SU-DHL-6 (cell line): ENCODE data around the gene UTP11.

ENCODE experiments used
- H2AFZ ChIP-seq: fragments of 200-600 bp; sonication (generic); 2 replicates; pipeline ENCODE4 v1.6.1; 2014; ENCODE audit warnings: low read depth, mild to moderate bottlenecking, moderate library complexity, mixed read lengths, antibody characterized with exemption, low read length; ENCODE audit not compliant: severe bottlenecking
- H3F3A ChIP-seq: fragments of 200-600 bp; shearing (Covaris generic); 2 replicates; pipeline ENCODE4 v1.6.0; 2016; ENCODE audit warnings: antibody characterized with exemption, mild to moderate bottlenecking; ENCODE audit not compliant: insufficient read depth
- H3K27ac ChIP-seq: fragments of 200-600 bp; sonication (generic); 2 replicates; pipeline ENCODE4 v1.5.1; 2016; ENCODE audit warnings: low read depth, mild to moderate bottlenecking, low read length, moderate library complexity, mixed read lengths
- H3K27me3 ChIP-seq: fragments of 200-600 bp; sonication (generic), shearing (Covaris generic); 2 replicates; pipeline ENCODE4 v1.6.0; 2014; ENCODE audit warnings: mild to moderate bottlenecking, low read length
- H3K36me3 ChIP-seq: fragments of 200-600 bp; sonication (generic); 2 replicates; pipeline ENCODE4 v1.6.1; 2014; ENCODE audit warnings: mild to moderate bottlenecking, low read length, mixed read lengths
- H3K4me2 ChIP-seq: fragments of 300-600, 200-600 bp; shearing (Covaris generic), sonication (generic); 2 replicates; pipeline ENCODE4 v1.6.0; 2014; ENCODE audit warnings: low read length, low read depth, mild to moderate bottlenecking; ENCODE audit not compliant: poor library complexity, severe bottlenecking
- H3K4me3 ChIP-seq: fragments of 200-600 bp; sonication (generic); 2 replicates; pipeline ENCODE4 v1.5.1; 2014; ENCODE audit warnings: antibody characterized with exemption, low read length, mild to moderate bottlenecking, mixed read lengths; ENCODE audit not compliant: insufficient read depth, poor library complexity, severe bottlenecking
- H3K79me2 ChIP-seq: fragments of 200-600 bp; sonication (generic); 2 replicates; pipeline ENCODE4 v1.6.1; 2014; ENCODE audit warnings: mild to moderate bottlenecking, low read length, moderate library complexity; ENCODE audit not compliant: insufficient read depth
- H3K9ac ChIP-seq: fragments of 200-600 bp; sonication (generic); 2 replicates; pipeline ENCODE4 v1.7.0; 2014; ENCODE audit warnings: mild to moderate bottlenecking, low read length
- H3K9me2 ChIP-seq: fragments of 200-600 bp; sonication (generic); replicated peaks from 2 replicates; pipeline ENCODE4 v1.6.1; 2014; ENCODE audit warnings: low read length; ENCODE audit not compliant: insufficient read depth
- H3K9me3 ChIP-seq: fragments of 200-600 bp; sonication (generic); 2 replicates; pipeline ENCODE4 v1.6.1; 2014; ENCODE audit warnings: low read length, mixed read lengths; ENCODE audit not compliant: insufficient read depth
- H4K20me1 ChIP-seq: fragments of 200-600 bp; sonication (generic); 2 replicates; pipeline ENCODE4 v1.6.1; 2014; ENCODE audit warnings: low read depth, mild to moderate bottlenecking, antibody characterized with exemption, low read length, moderate library complexity, mixed read lengths
- EZH2phosphoT487 ChIP-seq: fragments of 200-600 bp; sonication (generic), shearing (Covaris generic); conservative IDR thresholded peaks from 2 replicates; pipeline ENCODE4 v1.6.1; 2018; ENCODE audit warnings: mild to moderate bottlenecking, antibody characterized with exemption, low read length, moderate library complexity, mixed read lengths
- TF ChIP-seq, protein P1 (sequence below): fragments of 200-600 bp; sonication (generic); IDR thresholded peaks from one replicate; pipeline ENCODE4 v1.5.1; 2017; ENCODE audit warnings: antibody characterized with exemption, mild to moderate bottlenecking, low read length, moderate library complexity; ENCODE audit not compliant: insufficient read depth, poor library complexity, severe bottlenecking

UTP11 gene

DNA sequence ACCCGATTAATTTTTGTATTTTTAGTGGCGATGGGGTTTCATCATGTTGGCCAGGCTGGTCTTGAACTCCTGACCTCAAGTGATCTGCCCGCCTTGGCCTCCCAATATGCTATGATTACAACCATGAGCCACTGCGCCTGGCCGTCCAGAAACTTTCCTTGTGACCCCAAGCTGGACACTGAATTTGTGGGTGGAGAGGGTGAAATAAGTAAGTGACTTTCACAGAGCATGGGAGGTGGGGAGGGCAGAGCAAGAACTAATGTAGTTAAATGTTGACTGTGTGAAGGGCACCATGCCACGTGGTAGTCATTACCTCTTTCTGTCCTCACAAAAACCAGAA, 2.7 kb upstream of the UTP11 start:
- no peaks in the 10 kb centered on the region for H3K9me3 ChIP-seq
- no peak overlapping the region for H3K9ac ChIP-seq
- no peak overlapping the region for H3K27ac ChIP-seq
- no peaks in the 10 kb centered on the region for H3K9me2 ChIP-seq
- no peaks in the 10 kb centered on the region for H3F3A ChIP-seq
- H4K20me1 ChIP-seq, result no peaks in the 10 kb centered on the region
- H3K27me3 ChIP-seq, result no peaks in the 10 kb centered on the region
- no peak overlapping the region for H3K4me2 ChIP-seq
- H2AFZ ChIP-seq, result no peak overlapping the region
- H3K36me3 ChIP-seq, result no peaks in the 10 kb centered on the region
- no peak overlapping the region for H3K4me3 ChIP-seq
- peaks cover 23% of the 10 kb centered on the region for H3K79me2 ChIP-seq
- TF ChIP-seq, protein P1, sequence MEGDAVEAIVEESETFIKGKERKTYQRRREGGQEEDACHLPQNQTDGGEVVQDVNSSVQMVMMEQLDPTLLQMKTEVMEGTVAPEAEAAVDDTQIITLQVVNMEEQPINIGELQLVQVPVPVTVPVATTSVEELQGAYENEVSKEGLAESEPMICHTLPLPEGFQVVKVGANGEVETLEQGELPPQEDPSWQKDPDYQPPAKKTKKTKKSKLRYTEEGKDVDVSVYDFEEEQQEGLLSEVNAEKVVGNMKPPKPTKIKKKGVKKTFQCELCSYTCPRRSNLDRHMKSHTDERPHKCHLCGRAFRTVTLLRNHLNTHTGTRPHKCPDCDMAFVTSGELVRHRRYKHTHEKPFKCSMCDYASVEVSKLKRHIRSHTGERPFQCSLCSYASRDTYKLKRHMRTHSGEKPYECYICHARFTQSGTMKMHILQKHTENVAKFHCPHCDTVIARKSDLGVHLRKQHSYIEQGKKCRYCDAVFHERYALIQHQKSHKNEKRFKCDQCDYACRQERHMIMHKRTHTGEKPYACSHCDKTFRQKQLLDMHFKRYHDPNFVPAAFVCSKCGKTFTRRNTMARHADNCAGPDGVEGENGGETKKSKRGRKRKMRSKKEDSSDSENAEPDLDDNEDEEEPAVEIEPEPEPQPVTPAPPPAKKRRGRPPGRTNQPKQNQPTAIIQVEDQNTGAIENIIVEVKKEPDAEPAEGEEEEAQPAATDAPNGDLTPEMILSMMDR, result no peak
- TF ChIP-seq EZH2phosphoT487, result no peak

DNA sequence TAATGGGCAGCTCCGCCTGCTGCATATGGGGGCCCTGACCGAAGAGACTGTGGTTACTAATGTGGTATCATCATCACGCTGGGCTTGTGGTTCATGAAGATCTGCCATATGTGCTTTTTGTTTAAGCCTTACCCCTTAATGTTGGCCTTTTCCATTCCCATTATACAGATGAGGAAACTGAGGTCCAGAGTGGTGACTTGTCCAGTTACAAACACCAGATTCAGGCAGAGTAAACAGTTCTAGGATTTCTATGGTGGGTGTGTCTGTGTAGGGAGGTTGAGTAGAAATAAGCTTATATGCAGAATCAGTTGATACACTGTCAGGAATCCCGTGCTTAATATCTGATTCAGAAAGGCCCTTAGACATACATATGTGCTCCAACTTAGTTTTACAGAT, 691 bp downstream of the UTP11 start:
- Histone ChIP-seq H3K9me3 (no peaks in the 10 kb centered on the region), H3K27ac (peak overlapping the region; percentile 21; the same call in 1 of the 2 replicates), H3K27me3 (no peaks in the 10 kb centered on the region), H3K36me3 (peaks cover under 1% of the 10 kb centered on the region; the same call in 1 of the 2 replicates), H2AFZ (no peak overlapping the region), H3F3A (peaks cover under 1% of the 10 kb centered on the region; the same call in 1 of the 2 replicates), H4K20me1 (no peaks in the 10 kb centered on the region), H3K9me2 (no peaks in the 10 kb centered on the region), H3K4me3 (peak overlapping the region; percentile 81), H3K4me2 (peak overlapping the region; percentile 72), H3K9ac (peak overlapping the region; percentile 79), H3K79me2 (peaks cover 38% of the 10 kb centered on the region)
- TF ChIP-seq, protein P1, result no peak
- TF ChIP-seq EZH2phosphoT487, result no peak

DNA sequence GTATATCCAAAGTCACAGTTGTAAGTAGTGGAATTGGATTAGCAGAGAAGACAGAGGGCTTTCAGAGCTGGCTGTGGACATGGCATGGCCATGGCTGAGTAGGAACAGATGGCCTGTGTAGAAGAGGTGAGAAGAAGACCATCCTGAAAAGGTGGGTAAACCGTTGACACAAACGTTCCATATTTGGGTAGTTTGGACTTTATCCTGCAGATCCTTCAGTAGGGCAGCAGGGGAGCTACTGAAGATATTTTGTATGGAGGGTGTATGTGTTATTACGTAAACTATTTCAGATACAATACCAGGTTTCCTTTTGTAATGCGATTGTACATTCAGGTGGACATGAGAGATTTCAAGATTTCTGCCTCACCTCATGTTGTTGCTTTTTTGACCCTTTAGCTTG, 1.6 kb downstream of the UTP11 start:
- Histone ChIP-seq H3K4me3 (no peak overlapping the region), H3K27ac (no peak overlapping the region), H3K9ac (peak overlapping the region; percentile 79; the same call in 1 of the 2 replicates)

More for the DNA sequence above, 1.6 kb downstream of the UTP11 start:
- H3K9me2 ChIP-seq, result no peaks in the 10 kb centered on the region
- H3F3A ChIP-seq, result peaks cover 5% of the 10 kb centered on the region; the same call in 1 of the 2 replicates
- no peak overlapping the region for H2AFZ ChIP-seq
- H3K9me3 ChIP-seq, result no peaks in the 10 kb centered on the region
- peak overlapping the region; percentile 72 for H3K4me2 ChIP-seq
- H4K20me1 ChIP-seq, result no peaks in the 10 kb centered on the region
- TF ChIP-seq EZH2phosphoT487, result no peak
- TF ChIP-seq, protein P1, result no peak
- H3K79me2 ChIP-seq, result peaks cover 38% of the 10 kb centered on the region
- peaks cover 8% of the 10 kb centered on the region; the same call in 1 of the 2 replicates for H3K36me3 ChIP-seq
- H3K27me3 ChIP-seq, result no peaks in the 10 kb centered on the region
